IMR-90 (cell line): ENCODE results near the gene RNF166. TPM values are rescaled to one million over a fixed set of nuclear protein-coding genes. Genes with fewer than 3 reads are reported as not detected.

Experiments
- ATAC-seq: fragments of 200-7000 bp; cut with Tn5 transposase; 2 replicates; pipeline ENCODE4 v1.9.1; 2020; ENCODE audit warnings: low read depth, mild to moderate bottlenecking, moderate library complexity
- BruUV-seq: library from RNA; stranded (reverse); fragments of 400-500 nt; replicated peaks from 2 replicates; lab custom pipeline; 2021; lab: Mats Ljungman, UMichigan
- CTCF ChIA-PET: fragments of 300-600 bp; formaldehyde crosslinking; extraction: SDS; loops from one replicate; lab custom pipeline; 2021; ENCODE audit warnings: antibody characterized with exemption; lab: Yijun Ruan, JAX
- POLR2A ChIA-PET: fragments of 300-600 bp; sonication (Branson Sonifier 250); formaldehyde crosslinking; loops from one replicate; lab custom pipeline; 2022; ENCODE audit warnings: antibody characterized with exemption; ENCODE audit not compliant: unreplicated experiment; lab: Charles Lee
- DNase-seq: peaks from one replicate; pipeline ENCODE4 v3.0.0; 2013
- H2AFZ ChIP-seq: replicated peaks from 2 replicates; pipeline ENCODE3; 2013; ENCODE audit warnings: low read length, mild to moderate bottlenecking; ENCODE audit not compliant: poor library complexity
- H2AK5ac ChIP-seq: 2 replicates; pipeline ENCODE4 v1.6.1; 2013; ENCODE audit warnings: low read depth, low read length, inconsistent platforms
- H2AK9ac ChIP-seq: replicated peaks from 2 replicates; pipeline ENCODE3; 2013; ENCODE audit warnings: mild to moderate bottlenecking, low read depth, low read length, moderate library complexity; ENCODE audit not compliant: poor library complexity
- H2BK120ac ChIP-seq: 2 replicates; pipeline ENCODE4 v1.6.1; 2013; ENCODE audit warnings: low read depth, low read length, inconsistent platforms
- H2BK15ac ChIP-seq: 3 replicates; pipeline ENCODE4 v1.6.1; 2013; ENCODE audit warnings: low read depth, low read length, inconsistent platforms
- H2BK20ac ChIP-seq: 2 replicates; pipeline ENCODE4 v1.6.1; 2013; ENCODE audit warnings: low read depth, mild to moderate bottlenecking, inconsistent platforms, low read length, moderate library complexity
- H2BK5ac ChIP-seq: 2 replicates; pipeline ENCODE4 v1.6.1; 2013; ENCODE audit warnings: mild to moderate bottlenecking, low read depth, low read length, inconsistent platforms; ENCODE audit not compliant: poor library complexity, severe bottlenecking
- H3K14ac ChIP-seq: replicated peaks from 2 replicates; pipeline ENCODE4 v1.6.1; 2013; ENCODE audit warnings: low read depth, low read length, inconsistent platforms
- H3K18ac ChIP-seq: 2 replicates; pipeline ENCODE4 v1.6.1; 2013; ENCODE audit warnings: low read depth, low read length, control low read depth
- H3K23ac ChIP-seq: 2 replicates; pipeline ENCODE4 v1.6.1; 2013; ENCODE audit warnings: low read depth, low read length, inconsistent platforms
- H3K27ac ChIP-seq: 2 replicates; pipeline ENCODE4 v1.5.1; 2013; ENCODE audit warnings: mild to moderate bottlenecking, control low read depth, low read length; ENCODE audit not compliant: insufficient read depth
- H3K27me3 ChIP-seq: 2 replicates; pipeline ENCODE4 v1.6.1; 2013; ENCODE audit warnings: low read length; ENCODE audit not compliant: control insufficient read depth, insufficient read depth
- H3K36me3 ChIP-seq: 2 replicates; pipeline ENCODE4 v1.6.1; 2013; ENCODE audit warnings: low read length, mixed read lengths; ENCODE audit not compliant: control insufficient read depth, insufficient read depth
- H3K4ac ChIP-seq: 2 replicates; pipeline ENCODE4 v1.6.1; 2013; ENCODE audit warnings: low read depth, low read length, inconsistent platforms
- H3K4me1 ChIP-seq: 2 replicates; pipeline ENCODE4 v1.6.1; 2013; ENCODE audit warnings: low read length, mixed read lengths; ENCODE audit not compliant: control insufficient read depth, insufficient read depth
- H3K4me2 ChIP-seq: 2 replicates; pipeline ENCODE4 v1.6.1; 2013; ENCODE audit warnings: low read depth, mild to moderate bottlenecking, control low read depth, low read length, moderate library complexity
- H3K4me3 ChIP-seq: 2 replicates; pipeline ENCODE4 v1.5.1; 2013; ENCODE audit warnings: low read depth, mild to moderate bottlenecking, control low read depth, low read length, moderate library complexity; ENCODE audit not compliant: insufficient read depth
- H3K56ac ChIP-seq: 2 replicates; pipeline ENCODE4 v1.6.1; 2013; ENCODE audit warnings: low read length, inconsistent platforms; ENCODE audit not compliant: insufficient read depth; ENCODE audit errors: extremely low read depth
- H3K79me1 ChIP-seq, 2 experiments: 2 replicates each; pipeline ENCODE4 v1.6.1; 2013; ENCODE audit warnings: low read length in 2 of 2, inconsistent platforms in 1 of 2, low read depth in 1 of 2
- H3K9ac ChIP-seq: 2 replicates; pipeline ENCODE4 v1.6.1; 2013; ENCODE audit warnings: low read depth, low read length, control low read depth
- H3K9me1 ChIP-seq: 2 replicates; pipeline ENCODE4 v1.6.1; 2013; ENCODE audit warnings: low read length, inconsistent platforms; ENCODE audit not compliant: insufficient read depth
- H3K9me3 ChIP-seq: 2 replicates; pipeline ENCODE4 v1.6.1; 2013; ENCODE audit warnings: low read length; ENCODE audit not compliant: control insufficient read depth, insufficient read depth
- H4K20me1 ChIP-seq: 2 replicates; pipeline ENCODE4 v1.6.1; 2013; ENCODE audit warnings: low read length, inconsistent platforms; ENCODE audit not compliant: insufficient read depth
- H4K5ac ChIP-seq: 2 replicates; pipeline ENCODE4 v1.6.1; 2013; ENCODE audit warnings: mild to moderate bottlenecking, low read depth, low read length, control low read depth
- H4K8ac ChIP-seq, 2 experiments: 2 replicates each; pipeline ENCODE4 v1.6.1; 2013; ENCODE audit warnings: low read depth in 2 of 2, low read length in 2 of 2, control low read depth in 1 of 2, inconsistent platforms in 1 of 2
- H4K91ac ChIP-seq: 2 replicates; pipeline ENCODE4 v1.6.1; 2013; ENCODE audit warnings: low read depth, low read length, inconsistent platforms; ENCODE audit not compliant: insufficient read depth
- WGBS, 2 experiments: methylation state at CpG; one replicate each; pipeline versions ENCODE4 v1.1.5 to v1.1.7; 2013; ENCODE audit warnings: missing lambda C conversion rate in 2 of 2; ENCODE audit not compliant: insufficient read length in 1 of 2; ENCODE audit errors: extremely low coverage in 2 of 2; 5-methylcytosine and 5-hydroxymethylcytosine counted together
- dilution Hi-C: fragments of 300-500 bp; cut with HindIII; formaldehyde crosslinking; loops from one replicate; pipeline ENCODE4 v1.14.3; 2018; ENCODE audit warnings: low sequenced_read_pairs; ENCODE audit not compliant: unreplicated experiment
- in situ Hi-C: fragments of 300-500 bp; cut with MboI; formaldehyde crosslinking; loops from 3 replicates; pipeline ENCODE4 v1.14.3; 2019; ENCODE audit warnings: low sequenced_read_pairs, inconsistent platforms, mixed read lengths
- intact Hi-C: fragments of 100-400 bp; cut with micrococcal nuclease; formaldehyde crosslinking; loops from 2 replicates; pipeline ENCODE4 v1.10.0; 2022
- polyA plus RNA-seq, 3 experiments: library from polyadenylated mRNA; depleted of rRNA; stranded (reverse); fragments of >200 nt; gene quantifications; 2 replicates each; pipeline ENCODE4 v1.2.3, GENCODE V29; 2012; ENCODE audit warnings: low replicate concordance in 1 of 3
- total RNA-seq: library from RNA; depleted of rRNA; stranded (reverse); fragments of >200 nt; gene quantifications from 2 replicates; pipeline ENCODE4 v1.2.3, GENCODE V29; 2012
- TF ChIP-seq, protein P1 (sequence below): conservative IDR thresholded peaks from 2 replicates; pipeline ENCODE4 v1.5.1; 2012; ENCODE audit warnings: mild to moderate bottlenecking, low read depth, low read length, improper control_type of control experiment

RNF166 gene
- total and polyA plus RNA-seq, 2 of the 4 experiments (the other 2 are of a cell fraction): 8.1 to 17.4 TPM

DNA sequence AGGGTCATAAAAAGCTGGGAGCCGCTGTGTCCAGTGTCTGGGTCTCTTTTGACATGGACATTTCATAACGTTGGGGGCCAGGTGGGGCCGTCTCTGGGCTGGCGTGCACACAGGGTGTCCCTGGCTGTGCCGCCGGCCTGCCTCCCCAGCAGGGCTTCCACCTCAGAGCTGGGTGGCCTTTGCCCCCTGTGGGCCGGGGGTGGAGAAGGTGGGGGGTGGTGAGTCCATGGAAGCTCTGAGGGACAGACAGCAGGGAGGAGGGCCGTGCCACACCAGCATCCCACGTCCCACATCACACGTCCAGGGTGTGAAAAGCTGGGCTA, 19.0 kb downstream of the RNF166 start:
- Histone ChIP-seq H3K79me1 (no peaks in the 10 kb centered on the region), H3K36me3 (no peaks in the 10 kb centered on the region), H3K27ac (no peak overlapping the region), H3K23ac (no peak overlapping the region), H4K8ac (no peak overlapping the region), H3K18ac (no peak overlapping the region), H4K20me1 (peaks cover 7% of the 10 kb centered on the region; the same call in 1 of the 2 replicates), H4K5ac (no peak overlapping the region), H4K91ac (no peak overlapping the region), H2BK15ac (no peak overlapping the region), H3K4ac (no peak overlapping the region), H3K4me3 (no peak overlapping the region), H3K9me3 (no peaks in the 10 kb centered on the region), H2AK9ac (peak overlapping the region; percentile 57), H3K9ac (no peak overlapping the region), H2BK5ac (no peak overlapping the region), H2BK20ac (no peak overlapping the region), H3K4me2 (no peak overlapping the region), H2AFZ (no peak overlapping the region), H3K9me1 (no peaks in the 10 kb centered on the region), H2AK5ac (no peak overlapping the region), H3K27me3 (peaks cover 40% of the 10 kb centered on the region), H3K4me1 (peaks cover 7% of the 10 kb centered on the region; the same call in 1 of the 2 replicates), H3K56ac (no peak overlapping the region), H2BK120ac (no peak overlapping the region), H3K14ac (no peak overlapping the region)
- ChIA-PET CTCF (interaction anchor here (0.7 kb wide), 1 partner anchor 1246 kb away, joined by 3 read pairs; no protein-coding TSS in a partner anchor), POLR2A (no interaction called here)
- 83% methylated on average over 1 of the region's 10 CpGs; no CpG with 5 or more reads in 1 of the 2 experiments for WGBS, 2 experiments
- DNase-seq: no peak
- BruUV-seq: no TSS peak
- intact Hi-C loops: no loop called here
- in situ Hi-C loops: no loop called here
- TF ChIP-seq, protein P1, sequence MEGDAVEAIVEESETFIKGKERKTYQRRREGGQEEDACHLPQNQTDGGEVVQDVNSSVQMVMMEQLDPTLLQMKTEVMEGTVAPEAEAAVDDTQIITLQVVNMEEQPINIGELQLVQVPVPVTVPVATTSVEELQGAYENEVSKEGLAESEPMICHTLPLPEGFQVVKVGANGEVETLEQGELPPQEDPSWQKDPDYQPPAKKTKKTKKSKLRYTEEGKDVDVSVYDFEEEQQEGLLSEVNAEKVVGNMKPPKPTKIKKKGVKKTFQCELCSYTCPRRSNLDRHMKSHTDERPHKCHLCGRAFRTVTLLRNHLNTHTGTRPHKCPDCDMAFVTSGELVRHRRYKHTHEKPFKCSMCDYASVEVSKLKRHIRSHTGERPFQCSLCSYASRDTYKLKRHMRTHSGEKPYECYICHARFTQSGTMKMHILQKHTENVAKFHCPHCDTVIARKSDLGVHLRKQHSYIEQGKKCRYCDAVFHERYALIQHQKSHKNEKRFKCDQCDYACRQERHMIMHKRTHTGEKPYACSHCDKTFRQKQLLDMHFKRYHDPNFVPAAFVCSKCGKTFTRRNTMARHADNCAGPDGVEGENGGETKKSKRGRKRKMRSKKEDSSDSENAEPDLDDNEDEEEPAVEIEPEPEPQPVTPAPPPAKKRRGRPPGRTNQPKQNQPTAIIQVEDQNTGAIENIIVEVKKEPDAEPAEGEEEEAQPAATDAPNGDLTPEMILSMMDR: no peak
- dilution Hi-C loops: no loop called here
- ATAC-seq: no peak
